WTC11 (cell line): ENCODE results near the gene CD28.

Source experiments
- CREM ChIP-seq: sonication (generic); formaldehyde crosslinking; IDR thresholded peaks from 2 replicates; pipeline ENCODE4 v1.8.1; 2022; ENCODE audit warnings: mild to moderate bottlenecking, missing genetic modification reagents, moderate library complexity
- E2F1 ChIP-seq: sonication (generic); formaldehyde crosslinking; IDR thresholded peaks from 2 replicates; pipeline ENCODE4 v1.8.0; 2022; ENCODE audit warnings: mild to moderate bottlenecking, missing genetic modification reagents
- FOXK1 ChIP-seq: sonication (generic); formaldehyde crosslinking; IDR thresholded peaks from 2 replicates; pipeline ENCODE4 v1.8.0; 2022; ENCODE audit warnings: mild to moderate bottlenecking, moderate library complexity, missing genetic modification reagents
- JUN ChIP-seq: sonication (generic); formaldehyde crosslinking; IDR thresholded peaks from 2 replicates; pipeline ENCODE4 v1.8.0; 2023; ENCODE audit warnings: mild to moderate bottlenecking, missing genetic modification reagents
- NR2C2 ChIP-seq: sonication (generic); formaldehyde crosslinking; IDR thresholded peaks from 2 replicates; pipeline ENCODE4 v1.8.0; 2022; ENCODE audit warnings: mild to moderate bottlenecking, missing genetic modification reagents
- TEAD4 ChIP-seq: sonication (generic); formaldehyde crosslinking; IDR thresholded peaks from 2 replicates; pipeline ENCODE4 v1.8.0; 2022; ENCODE audit warnings: mild to moderate bottlenecking, missing genetic modification reagents
- ZNF138 ChIP-seq: sonication (generic); formaldehyde crosslinking; conservative IDR thresholded peaks from 2 replicates; pipeline ENCODE4 v1.8.1; 2022; ENCODE audit warnings: mild to moderate bottlenecking, moderate library complexity, missing genetic modification reagents
- TF ChIP-seq, protein P1 (sequence below): fragments of 200-600 bp; IDR thresholded peaks from 2 replicates; pipeline ENCODE4 v1.8.0; 2022; ENCODE audit warnings: antibody characterized with exemption
- TF ChIP-seq, protein P2 (sequence below): sonication (generic); formaldehyde crosslinking; IDR thresholded peaks from 2 replicates; pipeline ENCODE4 v1.8.1; 2023; ENCODE audit warnings: mild to moderate bottlenecking, missing genetic modification reagents, moderate library complexity

- no peak for TF ChIP-seq CREM (CRISPR knock-in tag)
- TF ChIP-seq, protein P1, sequence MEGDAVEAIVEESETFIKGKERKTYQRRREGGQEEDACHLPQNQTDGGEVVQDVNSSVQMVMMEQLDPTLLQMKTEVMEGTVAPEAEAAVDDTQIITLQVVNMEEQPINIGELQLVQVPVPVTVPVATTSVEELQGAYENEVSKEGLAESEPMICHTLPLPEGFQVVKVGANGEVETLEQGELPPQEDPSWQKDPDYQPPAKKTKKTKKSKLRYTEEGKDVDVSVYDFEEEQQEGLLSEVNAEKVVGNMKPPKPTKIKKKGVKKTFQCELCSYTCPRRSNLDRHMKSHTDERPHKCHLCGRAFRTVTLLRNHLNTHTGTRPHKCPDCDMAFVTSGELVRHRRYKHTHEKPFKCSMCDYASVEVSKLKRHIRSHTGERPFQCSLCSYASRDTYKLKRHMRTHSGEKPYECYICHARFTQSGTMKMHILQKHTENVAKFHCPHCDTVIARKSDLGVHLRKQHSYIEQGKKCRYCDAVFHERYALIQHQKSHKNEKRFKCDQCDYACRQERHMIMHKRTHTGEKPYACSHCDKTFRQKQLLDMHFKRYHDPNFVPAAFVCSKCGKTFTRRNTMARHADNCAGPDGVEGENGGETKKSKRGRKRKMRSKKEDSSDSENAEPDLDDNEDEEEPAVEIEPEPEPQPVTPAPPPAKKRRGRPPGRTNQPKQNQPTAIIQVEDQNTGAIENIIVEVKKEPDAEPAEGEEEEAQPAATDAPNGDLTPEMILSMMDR = no peak
- TF ChIP-seq, protein P2, sequence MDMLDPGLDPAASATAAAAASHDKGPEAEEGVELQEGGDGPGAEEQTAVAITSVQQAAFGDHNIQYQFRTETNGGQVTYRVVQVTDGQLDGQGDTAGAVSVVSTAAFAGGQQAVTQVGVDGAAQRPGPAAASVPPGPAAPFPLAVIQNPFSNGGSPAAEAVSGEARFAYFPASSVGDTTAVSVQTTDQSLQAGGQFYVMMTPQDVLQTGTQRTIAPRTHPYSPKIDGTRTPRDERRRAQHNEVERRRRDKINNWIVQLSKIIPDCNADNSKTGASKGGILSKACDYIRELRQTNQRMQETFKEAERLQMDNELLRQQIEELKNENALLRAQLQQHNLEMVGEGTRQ (CRISPR knock-in tag) = no peak
- no peak for TF ChIP-seq TEAD4 (CRISPR knock-in tag)
- no peak for TF ChIP-seq NR2C2 (CRISPR knock-in tag)
- TF ChIP-seq JUN (CRISPR knock-in tag) = no peak
- TF ChIP-seq E2F1 = no peak
- no peak for TF ChIP-seq FOXK1 (CRISPR knock-in tag)
- no peak for TF ChIP-seq ZNF138 (CRISPR knock-in tag)
Measured at GRCh38 chr2:203705178-203705577, 1.3 kb upstream of the CD28 start.
